ENCODE measurements around the gene HOXA13. TPM values are rescaled to one million over a fixed set of nuclear protein-coding genes. Genes with fewer than 3 reads are reported as not detected.

HOXA13 gene
- total and polyA plus RNA-seq, 11 donors, result not detected

GRCh38 chr7:27179503-27180430 lies 20.1 kb downstream of the HOXA13 start:
- peak overlapping the region in 1 of 12 donors; percentile 91 for H3K27ac ChIP-seq

DNA sequence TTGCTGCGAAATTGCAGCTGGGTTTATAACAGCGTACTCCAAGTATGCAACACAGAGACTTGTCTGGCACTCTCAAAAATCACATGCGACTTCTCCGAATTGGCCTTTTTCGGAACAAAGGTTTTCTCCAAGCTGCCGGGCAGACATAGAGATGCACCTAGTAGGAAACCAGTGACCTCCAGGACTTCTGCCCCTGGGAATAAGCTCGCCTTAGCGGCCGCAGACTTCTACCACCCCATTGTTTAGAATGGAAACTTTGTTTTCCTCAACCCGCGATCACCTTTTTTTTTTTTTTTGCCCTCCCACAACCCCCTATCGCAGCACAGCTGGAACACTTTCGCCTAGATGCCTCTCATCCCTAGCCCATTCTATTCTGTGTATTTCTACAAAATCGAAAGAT lies 20.9 kb downstream of the HOXA13 start:
- TF ChIP-seq CTCF (IDR thresholded peaks at IDR 0.05), result no peak
- no peak for TF ChIP-seq POLR2A (IDR thresholded peaks at IDR 0.05)
- Histone ChIP-seq H3K4me3 (no peak overlapping the region), H3K9me3 (no peaks in the 10 kb centered on the region), H3K27ac (peak overlapping the region in 1 of 12 donors; percentile 91), H3K36me3 (no peaks in the 10 kb centered on the region), H3K27me3 (peaks cover 87 to 100% (median 100%) of the 10 kb centered on the region in 9 donors), H3K4me1 (peaks cover 0 to 28% (median 21%) of the 10 kb centered on the region in 12 donors)
- no peak for ATAC-seq
- 25 to 41% (median 32%) methylated on average over 14 of the region's 14 CpGs for WGBS, 4 donors
- DNase-seq, result no peak
- intact Hi-C loops (cut with DNase I), result loop anchor here in 1 of 10 donors (10.0 kb wide), 1 partner anchor 1314 kb away; no protein-coding TSS in a partner anchor

More at GRCh38 chr7:27179503-27180430, 20.1 kb downstream of the HOXA13 start:
- 6 to 9% (median 7%) methylated on average over 51 to 56 of the region's 56 CpGs for WGBS, 4 donors
- Histone ChIP-seq H3K27me3 (peaks cover 87 to 100% (median 100%) of the 10 kb centered on the region in 9 donors), H3K4me3 (peak overlapping the region in 1 of 12 donors; percentile 1), H3K9me3 (no peaks in the 10 kb centered on the region), H3K4me1 (peaks cover 0 to 29% (median 23%) of the 10 kb centered on the region in 12 donors), H3K36me3 (no peaks in the 10 kb centered on the region)
- intact Hi-C loops (cut with DNase I), result loop anchor here in 1 of 10 donors (10.0 kb wide), 1 partner anchor 1315 kb away; no protein-coding TSS in a partner anchor
- DNase-seq (peak in 2 of 5 donors; percentile 63 to 79), ATAC-seq (peak in 3 of 4 donors; percentile 40 to 71 (median 68))
- no peak for TF ChIP-seq POLR2A (IDR thresholded peaks at IDR 0.05)
- TF ChIP-seq CTCF (IDR thresholded peaks at IDR 0.05), result peak; percentile 49 to 80 (median 70)

- DNase-seq, result no peak
- TF ChIP-seq POLR2A (IDR thresholded peaks at IDR 0.05), result no peak
- no peak for TF ChIP-seq CTCF (IDR thresholded peaks at IDR 0.05)
- Histone ChIP-seq H3K4me1 (peaks cover 0 to 28% (median 18%) of the 10 kb centered on the region in 12 donors), H3K27ac (peak overlapping the region in 1 of 12 donors; percentile 91), H3K27me3 (peaks cover 87 to 100% (median 100%) of the 10 kb centered on the region in 9 donors), H3K4me3 (no peak overlapping the region), H3K9me3 (no peaks in the 10 kb centered on the region), H3K36me3 (no peaks in the 10 kb centered on the region)
- WGBS, 4 donors, result 63 to 81% (median 76%) methylated on average over 6 of the region's 6 CpGs
- intact Hi-C loops (cut with DNase I), result loop anchor here in 1 of 10 donors (10.0 kb wide), 1 partner anchor 1314 kb away; no protein-coding TSS in a partner anchor
- no peak for ATAC-seq
These were observed 21.5 kb downstream of the HOXA13 start for GRCh38 chr7:27178366-27178765.

DNA sequence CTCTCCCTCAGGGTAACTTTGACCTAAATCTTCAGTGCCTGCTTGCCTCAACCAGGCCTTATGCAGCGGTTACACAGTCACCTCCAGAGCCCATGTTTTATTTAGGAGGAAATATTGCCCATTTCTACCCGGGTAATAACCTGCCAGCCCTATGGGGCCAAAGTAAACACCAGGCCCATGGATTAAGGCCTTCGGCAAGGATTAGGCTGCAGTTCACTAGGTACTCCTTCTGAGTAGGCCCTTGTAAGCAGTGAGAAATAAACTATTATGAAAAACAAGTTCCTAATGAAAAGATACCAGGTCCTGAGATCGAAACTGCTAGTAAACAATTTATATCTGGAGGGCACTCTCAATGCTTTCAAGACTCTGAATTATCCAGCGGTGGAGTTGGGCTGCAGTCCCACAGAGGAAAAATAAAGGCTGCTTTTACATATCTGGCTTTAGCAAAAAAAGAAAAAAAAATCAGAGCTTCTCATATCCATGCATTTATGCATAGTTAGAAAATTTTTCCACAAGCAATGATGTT lies 22.0 kb downstream of the HOXA13 start:
- DNase-seq (no peak), ATAC-seq (no peak)
- peaks cover 0 to 28% (median 19%) of the 10 kb centered on the region in 12 donors for H3K4me1 ChIP-seq
- peaks cover 87 to 100% (median 100%) of the 10 kb centered on the region in 9 donors for H3K27me3 ChIP-seq
- 71 to 89% (median 81%) methylated on average over 5 of the region's 5 CpGs for WGBS, 4 donors
- TF ChIP-seq POLR2A (IDR thresholded peaks at IDR 0.05), result no peak
- no peak for TF ChIP-seq CTCF (IDR thresholded peaks at IDR 0.05)
- intact Hi-C loops (cut with DNase I), result loop anchor here in 1 of 10 donors (10.0 kb wide), 1 partner anchor 1313 kb away; no protein-coding TSS in a partner anchor
- peak overlapping the region in 1 of 12 donors; percentile 91 for H3K27ac ChIP-seq
- no peaks in the 10 kb centered on the region for H3K9me3 ChIP-seq
- H3K36me3 ChIP-seq, result no peaks in the 10 kb centered on the region
- H3K4me3 ChIP-seq, result no peak overlapping the region

Data from heart left ventricle (tissue), 16 donors.